GM10847 (cell line): ENCODE data around the gene PCDHGC3.

Experiments used
- POLR2A ChIP-seq: IDR thresholded peaks from 2 replicates; pipeline ENCODE4 v1.6.1; 2011; ENCODE audit not compliant: insufficient read length; ENCODE audit errors: extremely low read depth

Gene PCDHGC3

DNA sequence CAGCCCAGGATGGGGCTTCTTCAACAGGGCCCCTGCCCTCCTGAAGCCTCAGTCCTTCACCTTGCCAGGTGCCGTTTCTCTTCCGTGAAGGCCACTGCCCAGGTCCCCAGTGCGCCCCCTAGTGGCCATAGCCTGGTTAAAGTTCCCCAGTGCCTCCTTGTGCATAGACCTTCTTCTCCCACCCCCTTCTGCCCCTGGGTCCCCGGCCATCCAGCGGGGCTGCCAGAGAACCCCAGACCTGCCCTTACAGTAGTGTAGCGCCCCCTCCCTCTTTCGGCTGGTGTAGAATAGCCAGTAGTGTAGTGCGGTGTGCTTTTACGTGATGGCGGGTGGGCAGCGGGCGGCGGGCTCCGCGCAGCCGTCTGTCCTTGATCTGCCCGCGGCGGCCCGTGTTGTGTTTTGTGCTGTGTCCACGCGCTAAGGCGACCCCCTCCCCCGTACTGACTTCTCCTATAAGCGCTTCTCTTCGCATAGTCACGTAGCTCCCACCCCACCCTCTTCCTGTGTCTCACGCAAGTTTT lies 36.7 kb downstream of the PCDHGC3 start:
- TF ChIP-seq POLR2A: peak; percentile 25

DNA sequence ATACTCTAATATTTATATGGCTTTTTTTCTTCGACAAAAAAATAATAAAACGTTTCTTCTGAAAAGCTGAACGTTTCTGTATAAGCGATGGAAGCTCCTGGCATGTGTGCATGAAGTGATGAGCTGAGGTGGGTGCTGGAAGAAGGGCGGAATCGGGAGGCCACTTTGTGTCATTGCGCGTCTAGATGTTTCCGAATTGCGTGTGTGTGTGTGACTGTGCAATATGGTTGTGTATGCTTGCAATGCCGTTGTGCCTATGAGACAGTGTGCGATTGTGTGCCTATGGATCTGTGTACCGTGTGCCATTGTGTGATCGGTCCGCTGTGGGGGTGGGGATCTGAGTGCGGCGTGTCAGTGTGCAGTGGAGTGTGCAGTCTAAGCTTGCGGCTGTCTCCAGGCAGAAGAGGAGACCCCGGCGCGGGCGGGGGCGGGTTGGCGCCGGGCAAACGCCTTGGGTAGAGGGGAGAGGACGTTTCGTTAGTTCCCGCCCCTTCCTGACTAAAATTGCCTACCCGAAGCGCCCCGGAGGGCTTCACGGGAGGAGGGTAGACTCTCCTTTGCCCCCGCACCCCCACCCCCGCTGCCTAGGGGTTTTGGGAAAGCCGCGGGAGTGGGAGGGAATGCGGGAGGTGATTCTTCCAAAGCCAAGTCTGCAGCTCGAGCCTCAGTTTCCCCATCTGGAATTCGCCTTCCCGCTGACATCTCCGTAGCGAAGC lies 37.3 kb downstream of the PCDHGC3 start:
- TF ChIP-seq POLR2A: no peak

DNA sequence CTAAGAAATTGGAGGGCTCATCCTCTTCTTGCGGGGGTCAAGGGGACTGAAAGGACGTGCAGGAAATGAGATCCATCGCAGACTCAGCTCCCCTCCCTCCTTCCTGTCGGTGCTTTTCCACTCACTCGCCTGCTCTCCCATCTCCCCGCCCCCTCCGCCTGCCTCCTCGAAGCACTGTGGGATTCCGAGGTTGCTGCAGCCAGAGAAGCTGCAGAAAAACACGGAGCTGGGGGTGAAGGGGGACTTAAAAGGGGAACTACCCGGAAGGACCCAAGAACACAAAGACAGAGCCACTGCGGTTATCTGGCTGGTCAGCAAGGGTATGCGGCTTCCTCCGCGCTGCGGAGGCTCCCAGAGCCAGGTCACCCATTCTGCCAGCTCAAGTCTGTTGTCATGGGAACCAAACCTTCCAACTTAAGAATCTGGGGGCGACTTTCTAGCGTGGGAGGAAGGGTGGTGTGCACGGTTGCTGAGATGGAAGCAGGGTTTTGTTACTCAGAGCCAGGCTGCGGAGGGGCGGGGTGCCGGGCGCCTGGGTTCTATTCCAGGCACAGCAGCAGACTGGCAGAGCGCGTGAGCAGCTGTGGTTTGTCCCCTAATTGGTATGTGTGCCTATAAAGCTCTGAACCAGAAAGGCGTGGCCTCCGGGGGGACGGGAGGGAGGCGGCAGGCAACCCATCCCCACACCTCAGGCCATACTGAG lies 38.0 kb downstream of the PCDHGC3 start:
- TF ChIP-seq POLR2A: no peak

DNA sequence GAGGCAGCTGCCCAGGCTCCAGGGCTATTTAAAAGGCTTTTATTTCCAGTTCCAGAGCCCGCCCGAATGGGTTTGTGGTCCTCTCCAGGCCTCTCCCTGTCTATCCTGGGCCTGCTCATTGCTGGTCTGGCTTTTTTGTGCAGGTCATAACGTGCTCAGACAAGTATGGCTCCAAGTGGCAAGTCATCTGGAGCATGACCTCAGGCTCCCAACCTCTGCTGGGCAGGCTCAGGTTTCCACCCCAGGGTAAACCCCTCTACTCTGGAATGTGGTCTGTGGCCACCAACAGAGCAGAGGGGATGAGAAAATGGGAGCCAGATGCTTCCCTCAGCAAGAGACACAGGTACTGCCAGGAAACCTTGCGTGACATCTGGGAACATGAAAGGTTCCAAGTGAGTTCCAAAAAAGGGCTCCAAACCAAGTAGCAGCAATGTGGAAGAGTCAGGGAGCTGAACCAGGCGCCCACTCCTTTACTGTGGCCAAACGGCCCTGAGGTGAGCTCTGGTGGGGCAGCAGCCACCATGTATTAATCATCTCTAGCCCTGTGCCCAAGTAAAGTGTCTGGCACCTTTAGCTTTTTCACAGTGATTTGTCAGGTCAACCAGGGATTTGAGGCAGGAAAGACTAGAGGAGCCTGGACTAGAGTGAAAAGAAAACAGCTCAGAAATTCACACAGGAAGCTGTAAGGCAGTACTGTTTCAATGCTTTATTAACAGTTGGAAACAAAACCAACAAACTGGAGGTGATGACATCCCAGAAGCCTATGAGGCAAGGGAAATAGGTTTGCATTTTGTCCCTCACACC lies 38.8 kb downstream of the PCDHGC3 start:
- no peak for TF ChIP-seq POLR2A

DNA sequence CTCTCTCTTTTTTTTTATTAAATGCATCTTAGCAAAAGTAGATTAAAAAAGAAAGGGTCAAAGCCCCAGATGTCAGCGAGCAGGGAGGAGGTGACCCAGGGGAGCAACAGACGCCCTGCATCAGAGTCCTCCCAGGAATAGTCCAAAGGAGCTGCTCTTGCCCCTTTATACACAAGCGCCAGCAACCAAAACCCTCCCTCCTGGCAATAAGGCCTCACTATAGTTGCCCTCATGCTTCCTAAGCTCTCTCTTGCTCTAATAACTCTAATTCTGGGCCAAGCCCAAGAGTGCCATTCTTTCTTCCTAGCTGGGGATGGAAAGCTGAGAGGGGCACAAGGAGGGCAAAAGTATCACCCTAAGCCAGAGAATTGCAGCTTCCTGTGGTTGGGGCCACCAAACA lies 39.4 kb downstream of the PCDHGC3 start:
- no peak for TF ChIP-seq POLR2A

DNA sequence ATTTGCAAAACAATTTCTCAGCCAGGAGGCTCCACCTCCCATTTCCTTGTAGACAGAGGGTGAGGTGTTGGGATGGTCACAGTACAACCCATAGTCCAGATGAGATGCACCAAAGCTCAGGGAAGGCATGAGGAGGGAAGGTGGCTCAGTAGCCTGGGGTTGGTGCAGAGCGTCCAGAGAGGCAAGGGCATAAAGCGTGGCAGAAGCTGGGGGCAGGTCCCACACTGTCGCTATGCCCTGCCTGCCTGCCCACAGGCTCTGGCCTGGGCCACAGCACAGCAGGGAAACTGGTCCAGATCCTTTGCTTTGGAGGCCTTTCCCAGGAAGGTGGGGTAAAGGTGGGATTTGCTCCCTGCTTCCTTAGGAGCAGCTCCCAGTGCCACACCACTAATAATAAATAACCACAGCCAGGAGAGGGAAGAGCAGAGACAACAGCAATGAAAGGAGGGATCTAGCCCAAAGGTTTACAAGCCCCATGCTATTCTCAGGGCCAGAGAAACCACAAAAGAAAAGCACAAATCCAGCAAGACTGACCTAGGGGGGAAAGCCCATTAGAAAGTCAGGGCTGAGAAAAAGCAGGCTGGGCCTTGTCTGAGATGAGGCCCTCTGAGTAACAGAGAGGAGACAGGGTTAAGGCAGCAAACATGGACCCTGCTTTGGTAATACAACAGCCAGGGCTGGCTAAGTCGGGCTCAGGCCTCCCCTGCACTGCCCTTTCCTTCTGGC lies 40.3 kb downstream of the PCDHGC3 start:
- TF ChIP-seq POLR2A: no peak

DNA sequence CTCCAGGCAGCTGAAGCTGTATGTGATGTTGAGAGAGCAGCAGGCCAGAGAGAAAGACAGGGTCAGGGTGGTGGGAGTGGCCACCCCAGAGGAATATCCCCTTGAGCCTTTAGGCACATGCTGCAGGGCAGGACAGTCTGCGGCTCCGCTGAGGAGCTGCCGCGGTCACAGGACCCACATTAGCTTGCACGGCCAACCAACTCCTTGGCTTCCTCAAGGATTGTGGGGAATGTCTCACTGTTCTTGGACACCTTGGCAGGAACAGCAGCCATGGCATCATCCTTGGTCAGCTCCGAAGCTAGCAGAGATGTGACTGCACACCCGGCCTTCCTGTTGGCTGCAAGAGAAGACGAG lies 40.9 kb downstream of the PCDHGC3 start:
- TF ChIP-seq POLR2A: no peak

DNA sequence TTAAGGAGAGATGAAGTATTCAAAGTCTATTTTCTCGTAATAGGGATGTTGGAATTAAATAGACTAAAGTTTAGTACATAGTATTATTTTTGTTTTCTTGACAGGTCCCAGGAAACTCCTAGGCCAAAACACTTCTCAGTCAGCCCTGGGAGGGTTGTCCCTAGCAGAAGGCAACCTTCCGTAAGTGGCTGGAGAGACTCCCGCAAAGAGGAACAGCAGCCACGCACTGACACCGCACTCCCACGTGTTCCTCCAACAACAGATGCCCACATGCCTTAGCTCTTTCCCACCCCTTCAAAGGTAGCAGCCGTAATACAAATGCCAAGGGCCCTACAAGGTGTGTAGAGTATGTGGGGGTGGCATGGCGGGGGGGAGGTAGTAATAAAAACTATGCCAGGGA lies 41.5 kb downstream of the PCDHGC3 start:
- TF ChIP-seq POLR2A: no peak

DNA sequence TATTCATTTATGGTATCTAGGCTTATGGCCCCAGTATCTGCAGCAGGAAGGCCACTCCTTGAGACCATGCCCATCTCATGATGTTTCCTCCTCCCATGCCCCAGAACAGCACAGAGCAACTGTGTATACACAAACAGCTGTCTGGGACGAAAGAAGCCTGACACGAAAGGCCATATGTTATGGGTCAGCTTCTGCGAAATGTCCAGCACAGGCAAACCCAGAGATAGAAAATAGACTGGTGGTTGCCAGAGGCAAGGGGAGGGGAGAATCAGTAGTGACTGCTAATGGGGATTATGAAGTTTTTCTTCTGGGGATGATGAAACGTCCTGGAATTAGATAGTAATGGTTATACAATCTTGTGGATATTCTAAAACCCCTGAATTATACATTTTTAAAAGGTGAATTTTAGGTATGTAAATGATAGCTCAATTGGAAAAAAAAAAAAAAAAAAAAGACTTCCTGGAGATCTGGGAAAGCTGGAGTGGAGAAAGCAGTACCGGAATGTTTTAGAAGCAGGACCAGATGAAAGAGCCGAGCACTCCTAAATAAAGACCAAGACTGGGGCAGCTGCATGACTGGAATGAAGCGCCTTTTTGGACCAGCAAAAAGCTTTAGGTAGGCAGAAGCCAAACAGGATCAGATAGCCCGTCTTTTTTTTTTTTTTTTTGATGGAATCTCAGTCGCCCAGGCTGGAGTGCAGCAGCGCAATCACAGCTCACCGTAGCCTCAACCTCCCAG lies 42.3 kb downstream of the PCDHGC3 start:
- no peak for TF ChIP-seq POLR2A

DNA sequence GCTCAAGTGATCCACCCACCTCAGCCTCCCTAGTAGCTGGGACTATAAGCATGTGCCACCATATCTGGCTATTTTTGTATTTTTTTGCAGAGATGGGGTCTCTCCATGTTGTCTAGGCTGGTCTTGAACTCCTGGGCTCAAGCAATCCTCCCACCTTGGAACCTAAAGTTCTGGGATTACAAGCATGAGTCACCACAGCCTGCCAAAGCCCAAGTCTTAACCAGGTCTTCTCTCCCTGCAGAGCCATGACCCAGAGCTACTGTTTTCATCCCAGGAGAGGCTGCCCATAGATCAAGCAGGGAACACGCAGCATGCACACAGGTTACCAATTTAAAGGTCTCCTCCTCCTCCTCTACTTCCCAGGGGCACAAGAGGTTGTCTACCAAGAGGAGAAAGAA lies 42.9 kb downstream of the PCDHGC3 start:
- no peak for TF ChIP-seq POLR2A

DNA sequence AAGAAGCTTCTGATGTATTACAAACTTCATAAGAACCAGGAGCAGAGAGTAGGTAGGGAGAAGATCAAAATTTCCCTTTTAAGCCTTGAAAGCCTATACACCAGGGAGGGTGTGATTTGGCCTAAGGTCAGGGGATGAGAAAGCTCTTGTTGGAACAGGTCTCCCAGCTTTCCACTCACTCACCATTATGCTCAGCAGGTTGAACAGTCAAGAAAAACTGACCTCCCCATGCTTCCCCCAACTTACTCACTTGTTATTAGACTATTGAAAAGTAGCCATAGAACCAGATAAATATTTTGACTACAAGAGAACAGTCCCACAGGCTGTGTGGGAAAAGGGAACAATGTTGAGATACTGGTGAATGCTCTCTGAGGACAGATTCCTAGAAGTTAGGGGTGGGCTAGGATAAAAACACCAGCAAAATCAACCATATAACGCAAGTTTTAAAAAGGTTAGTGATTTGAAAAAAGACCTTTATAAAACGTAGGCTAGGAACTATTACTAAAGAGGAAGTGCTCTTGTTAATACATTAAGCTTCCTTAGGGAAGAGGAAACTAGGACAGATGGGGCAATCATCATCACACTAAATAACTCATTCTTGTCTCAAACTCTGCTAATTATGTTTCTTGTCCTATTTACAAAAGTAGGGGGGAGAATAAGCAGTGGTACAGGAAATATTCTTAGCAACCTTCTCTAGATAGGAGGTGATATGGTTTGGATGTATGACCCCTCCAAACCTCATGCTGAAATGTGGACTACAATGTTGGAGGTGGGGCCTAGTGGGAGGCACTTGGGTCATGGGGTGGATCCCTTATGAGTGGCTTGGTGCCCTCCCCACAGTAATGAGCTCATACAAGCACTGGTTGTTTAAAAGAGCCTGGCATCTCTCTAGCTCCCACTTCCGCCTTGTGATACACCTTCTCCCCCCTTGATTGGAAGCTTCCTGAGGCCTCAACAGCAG lies 44.1 kb downstream of the PCDHGC3 start:
- no peak for TF ChIP-seq POLR2A

DNA sequence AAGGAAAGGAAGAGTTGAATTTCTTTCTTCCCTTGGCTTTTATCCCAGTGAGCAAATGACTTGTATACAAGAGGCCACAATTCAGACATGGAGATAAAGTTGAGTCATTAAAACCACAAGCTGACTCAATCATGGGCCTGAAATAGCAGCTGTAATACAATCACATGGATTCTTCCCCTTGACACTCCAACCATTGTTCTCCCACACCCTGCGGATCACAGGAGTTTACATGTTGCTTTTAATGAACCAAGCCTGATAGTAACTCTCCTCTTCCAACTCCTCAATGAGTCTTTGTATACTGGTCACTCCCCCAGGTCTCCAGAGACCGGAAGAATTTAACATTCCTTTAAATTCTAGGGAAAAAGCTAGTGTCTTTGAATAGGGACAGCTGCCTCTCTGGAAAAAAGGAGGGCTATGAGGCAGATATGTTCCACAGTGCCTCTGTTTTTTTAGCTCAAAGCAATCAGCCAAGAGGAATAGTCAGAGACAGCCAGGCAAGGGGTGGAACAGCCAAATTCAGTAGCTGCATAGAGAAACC lies 45.5 kb downstream of the PCDHGC3 start:
- no peak for TF ChIP-seq POLR2A

DNA sequence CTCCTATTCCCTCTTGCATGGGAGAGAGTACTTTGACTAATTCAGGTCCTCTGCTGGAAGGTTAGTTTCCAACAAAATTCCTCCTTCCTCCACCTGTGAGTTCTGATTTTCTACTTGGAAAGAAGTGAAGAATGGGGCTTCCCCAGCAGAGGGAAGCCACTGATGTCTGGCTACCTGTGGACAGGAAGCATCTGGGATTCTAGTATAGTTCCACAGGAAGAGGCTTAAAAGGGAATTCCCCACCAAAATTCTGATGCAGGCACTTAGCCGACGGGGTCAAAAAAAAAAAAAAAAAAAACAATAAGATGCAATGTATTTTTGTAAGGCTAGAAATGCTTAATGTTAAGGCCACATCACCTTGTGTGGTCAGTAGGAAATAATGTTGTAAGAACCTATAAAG lies 46.5 kb downstream of the PCDHGC3 start:
- TF ChIP-seq POLR2A: no peak

DNA sequence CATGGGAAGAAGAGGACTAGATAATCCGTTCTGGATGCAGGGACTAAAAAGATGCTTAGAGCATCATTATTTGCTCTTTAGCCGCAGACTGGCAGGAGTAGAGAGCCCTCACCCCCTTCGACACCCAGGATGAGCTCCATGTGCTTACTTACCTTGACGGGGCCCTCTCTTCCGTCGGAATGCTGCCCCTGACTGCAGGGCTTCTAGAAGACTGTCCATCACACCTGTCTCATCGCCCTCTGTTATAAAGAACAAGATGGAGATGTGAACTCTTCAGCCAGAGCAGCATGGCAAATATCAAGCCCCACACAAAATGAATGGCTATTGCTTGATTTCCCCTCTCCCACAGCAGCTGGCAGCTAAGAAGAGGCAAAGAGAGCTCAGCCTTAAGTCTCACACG lies 48.2 kb downstream of the PCDHGC3 start:
- no peak for TF ChIP-seq POLR2A
